Activated naive CD4-positive, alpha-beta T cell (primary cell): Measurements from ENCODE around the gene OR5AR1.
"Not testable (repeated sequence)": the region's sequence is repeated elsewhere in the genome, so short reads cannot be mapped to it uniquely, and the experiment has no call there.

ENCODE experiments used
- DNase-seq, 4 experiments: peaks; one replicate each; lab custom pipeline; 2025; lab: John Stamatoyannopoulos, UW

Gene OR5AR1

DNA sequence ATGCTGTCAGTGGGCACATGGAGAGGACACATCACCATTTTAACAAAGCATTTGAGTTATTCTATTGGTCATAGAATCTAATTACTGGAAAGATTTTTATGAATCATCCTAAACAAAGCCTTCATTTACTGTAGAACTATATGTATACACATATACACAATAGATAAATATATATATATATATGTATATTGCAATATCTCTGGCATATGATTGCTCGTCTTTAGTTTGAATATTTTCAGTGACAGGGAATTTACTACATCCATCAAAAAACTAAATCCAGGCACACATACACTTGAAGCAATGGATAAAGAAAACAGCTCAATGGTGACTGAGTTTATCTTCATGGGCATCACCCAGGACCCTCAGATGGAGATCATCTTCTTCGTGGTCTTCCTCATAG lies at the start of gene OR5AR1:
TSS of gene OR5AR1 (plus strand) at position 301 of the 400 bp plus-strand sequence. CDS start at position 301, 0 bp downstream.
- no peak for DNase-seq

- DNase-seq = no peak
These were observed 38.8 kb upstream of the OR5AR1 start for GRCh38 chr11:56624661-56625110.

- DNase-seq = no peak
These were observed 37.5 kb upstream of the OR5AR1 start for GRCh38 chr11:56625946-56626345.

DNA sequence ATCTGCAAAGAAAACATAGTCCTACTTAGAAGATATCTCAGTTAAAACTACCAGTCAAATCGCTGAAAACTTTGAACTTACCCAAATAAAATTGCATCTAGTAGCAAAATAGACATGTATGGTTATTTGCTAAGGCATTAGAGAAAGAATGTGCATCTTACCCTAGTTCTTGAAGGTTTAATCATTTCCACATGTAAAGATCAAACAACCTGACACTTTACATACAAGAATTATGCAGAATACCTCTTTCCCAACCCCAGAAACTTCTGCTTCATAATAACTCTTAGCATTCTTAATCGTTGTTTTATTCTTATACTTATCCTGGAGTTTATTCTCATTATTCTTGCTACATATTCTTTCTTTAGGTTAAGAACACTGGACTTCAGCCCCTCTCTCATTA lies 31.2 kb upstream of the OR5AR1 start:
- no peak for DNase-seq

GRCh38 chr11:56636861-56637260 lies 26.6 kb upstream of the OR5AR1 start:
- DNase-seq = no peak

DNA sequence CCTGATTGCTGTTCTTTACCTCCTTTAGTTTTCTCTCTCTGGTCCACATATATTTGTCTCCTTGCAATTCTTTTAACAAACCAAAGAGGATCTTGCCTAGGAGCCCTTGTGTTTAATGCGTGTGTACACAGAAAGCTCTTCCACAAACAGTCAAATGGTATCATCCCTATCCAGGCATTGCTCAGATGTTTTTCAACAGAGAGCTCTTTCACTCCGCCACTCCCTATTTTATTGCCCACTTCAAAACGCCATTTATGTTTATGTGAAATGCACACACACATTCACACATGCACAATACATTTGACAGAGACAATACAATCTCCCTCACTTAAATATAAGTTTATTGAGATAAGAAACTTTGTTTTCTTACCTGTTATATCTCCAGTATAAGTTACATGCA lies 26.0 kb upstream of the OR5AR1 start:
- DNase-seq = no peak

GRCh38 chr11:56642339-56642738 lies 21.1 kb upstream of the OR5AR1 start, which contains the start of gene OR5AP2:
Gene OR5AP2 (minus strand): TSS chr11:56642439. CDS start chr11:56642439, 0 bp downstream.
- no peak for DNase-seq

DNA sequence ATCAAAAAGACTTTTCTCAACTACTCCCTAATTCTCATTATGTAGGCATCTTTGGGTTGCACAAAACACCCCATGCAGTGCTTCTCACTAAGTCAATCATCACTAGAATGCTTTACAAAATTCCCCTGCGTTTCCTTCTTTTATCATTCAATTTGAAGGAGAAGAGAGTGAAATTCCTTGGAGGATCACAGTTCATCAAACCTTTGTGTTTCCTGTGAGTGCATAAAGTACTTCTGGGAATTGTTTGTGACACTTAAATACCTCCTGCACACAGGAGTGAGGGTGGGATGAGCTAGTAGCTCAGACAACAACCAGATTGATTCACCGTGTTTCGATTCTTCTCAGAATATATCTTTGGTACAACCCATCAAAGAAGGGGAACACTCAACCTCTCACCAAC lies 3.7 kb upstream of the OR5AR1 start:
- no peak for DNase-seq

DNA sequence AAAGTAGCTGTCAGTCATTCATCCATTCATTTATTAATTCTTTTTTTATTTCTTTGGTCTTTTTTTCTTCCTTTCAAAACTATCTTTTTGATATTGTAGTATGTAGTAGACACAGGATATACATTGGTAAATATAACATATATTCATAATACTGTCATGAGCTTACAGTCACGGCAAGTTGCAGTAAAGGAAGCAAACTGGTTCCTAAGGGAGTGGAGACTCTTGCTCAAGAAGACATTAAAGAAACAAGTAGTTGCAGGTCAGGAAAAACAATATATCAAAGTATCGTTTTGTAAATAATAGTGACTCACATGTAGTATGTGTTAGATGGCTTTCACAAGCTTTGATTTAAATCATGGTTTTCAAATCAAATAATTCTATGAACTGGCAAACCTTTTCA lies 7.5 kb downstream of the OR5AR1 start:
- no peak for DNase-seq

DNA sequence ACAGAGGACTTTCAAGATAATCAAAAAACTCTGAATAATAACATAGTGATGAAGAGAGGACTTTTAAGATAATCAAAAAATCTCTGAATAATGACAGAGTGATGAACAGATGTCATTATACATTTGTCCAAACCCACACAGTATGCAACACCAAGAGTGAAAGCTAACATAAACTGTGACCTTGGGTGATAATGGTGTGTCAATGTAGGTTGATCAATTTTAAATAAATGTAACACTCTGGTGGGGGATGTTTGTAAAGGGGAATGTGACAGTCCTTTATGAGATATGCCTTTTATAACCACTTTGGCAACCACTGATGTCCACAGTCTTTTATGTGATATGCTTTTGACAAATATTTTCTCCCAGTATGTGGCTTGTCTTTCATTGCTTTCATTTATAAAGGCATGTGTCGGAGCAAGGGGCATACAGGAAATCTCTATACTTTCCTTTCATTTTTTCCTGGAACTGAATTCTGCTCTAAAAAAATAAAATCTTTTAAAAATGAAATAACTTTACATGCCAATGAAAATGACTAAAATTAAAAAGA lies 25.1 kb downstream of the OR5AR1 start:
- DNase-seq = no peak

- DNase-seq = not testable (repeated sequence)
These were observed 27.7 kb downstream of the OR5AR1 start for GRCh38 chr11:56691179-56691578.

GRCh38 chr11:56693428-56693827 lies 29.9 kb downstream of the OR5AR1 start:
- DNase-seq = no peak

DNA sequence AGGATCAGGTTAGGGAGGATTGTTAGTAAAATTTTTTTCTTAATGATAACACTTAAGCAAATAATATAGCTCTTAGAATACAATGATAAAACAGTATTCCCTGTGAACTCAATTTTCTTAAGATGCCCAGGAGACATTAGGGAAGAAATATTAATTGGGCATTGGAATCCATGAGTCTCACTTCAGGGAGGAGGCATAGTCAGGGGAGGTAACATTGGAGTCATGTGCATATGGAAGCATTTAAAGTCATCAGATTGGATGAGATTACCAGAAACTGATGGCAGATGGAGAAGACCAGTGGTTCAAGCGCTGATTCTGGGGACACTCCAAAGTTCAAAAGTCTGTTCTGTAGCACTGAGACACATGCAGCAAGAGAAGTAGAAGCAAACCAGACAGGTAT lies 35.3 kb downstream of the OR5AR1 start, which contains the start of gene OR9G1:
TSS of gene OR9G1 (plus strand) at position 301 of the 400 bp plus-strand sequence. CDS start 1,293 bp downstream, outside the sequence.
- no peak for DNase-seq

DNA sequence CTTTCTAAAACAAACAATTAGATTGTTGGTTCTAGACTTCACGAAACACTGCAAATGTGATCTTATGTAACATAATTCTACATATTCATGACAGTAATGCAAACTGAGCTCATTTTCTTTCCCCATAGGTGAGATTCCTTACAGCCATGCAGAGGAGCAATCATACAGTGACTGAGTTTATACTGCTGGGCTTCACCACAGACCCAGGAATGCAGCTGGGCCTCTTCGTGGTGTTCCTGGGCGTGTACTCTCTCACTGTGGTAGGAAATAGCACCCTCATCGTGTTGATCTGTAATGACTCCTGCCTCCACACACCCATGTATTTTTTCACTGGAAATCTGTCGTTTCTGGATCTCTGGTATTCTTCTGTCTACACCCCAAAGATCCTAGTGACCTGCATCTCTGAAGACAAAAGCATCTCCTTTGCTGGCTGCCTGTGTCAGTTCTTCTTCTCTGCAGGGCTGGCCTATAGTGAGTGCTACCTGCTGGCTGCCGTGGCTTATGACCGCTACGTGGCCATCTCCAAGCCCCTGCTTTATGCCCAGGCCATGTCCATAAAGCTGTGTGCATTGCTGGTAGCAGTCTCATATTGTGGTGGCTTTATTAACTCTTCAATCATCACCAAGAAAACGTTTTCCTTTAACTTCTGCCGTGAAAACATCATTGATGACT lies 36.9 kb downstream of the OR5AR1 start:
- no peak for DNase-seq

GRCh38 chr11:56700914-56701485 lies 37.5 kb downstream of the OR5AR1 start:
- DNase-seq = no peak

DNA sequence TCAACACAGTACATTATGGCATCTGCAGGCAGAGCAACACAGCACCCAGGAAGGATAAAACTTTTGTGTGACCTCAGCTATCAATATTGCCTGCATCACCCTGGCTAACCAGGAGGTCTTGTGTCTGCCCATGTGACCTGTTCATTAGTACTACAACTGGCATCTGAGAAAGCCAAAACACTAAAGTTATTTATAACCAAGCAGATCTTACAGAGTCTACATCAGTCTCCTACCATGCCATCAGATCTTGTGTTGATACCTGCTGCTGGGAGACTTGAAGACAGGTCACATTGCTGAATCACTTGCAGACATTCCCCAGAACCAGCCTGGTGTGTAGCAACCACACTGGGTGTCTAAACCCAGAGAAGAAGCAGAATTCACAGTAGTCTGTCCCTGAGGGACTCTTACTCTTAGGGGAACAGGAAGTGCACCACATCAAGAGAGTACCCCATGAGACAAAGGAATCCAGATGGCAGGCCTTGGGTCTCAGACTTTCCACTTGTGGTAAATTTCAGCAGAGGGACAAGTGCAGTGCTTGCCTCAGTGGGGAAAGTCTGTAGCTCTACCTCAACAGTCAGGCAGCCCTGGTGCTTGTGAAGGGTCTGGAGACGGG lies 42.4 kb downstream of the OR5AR1 start:
- DNase-seq = no peak

- DNase-seq = no peak
These were observed 43.0 kb downstream of the OR5AR1 start for GRCh38 chr11:56706486-56706885.

DNA sequence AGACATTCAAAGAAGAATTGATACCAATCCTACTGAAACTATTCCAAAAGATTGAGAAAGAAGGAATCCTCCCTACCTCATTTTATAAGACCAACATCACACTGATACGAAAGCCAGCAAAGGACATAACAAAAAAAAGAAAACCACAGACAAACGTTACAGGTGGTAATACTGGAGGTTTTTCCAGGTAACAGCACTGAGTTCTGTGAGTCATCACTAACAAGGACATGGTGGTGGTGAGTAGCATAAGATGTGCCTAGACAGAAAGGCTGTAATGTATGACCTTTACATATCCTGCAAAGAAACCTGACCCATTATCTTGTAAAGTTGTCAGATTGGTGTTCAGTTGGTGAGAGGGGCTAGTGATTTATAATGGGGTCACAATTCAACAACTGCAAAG lies 50.7 kb downstream of the OR5AR1 start:
- DNase-seq = no peak
